Measurements from ENCODE around the gene NEK9.
"Not testable (repeated sequence)": the region's sequence is repeated elsewhere in the genome, so short reads cannot be mapped to it uniquely, and the experiment has no call there.

The NEK9 gene

GRCh38 chr14:75098682-75099081, 28.2 kb downstream of the NEK9 start:
- DNase-seq = no peak

DNA sequence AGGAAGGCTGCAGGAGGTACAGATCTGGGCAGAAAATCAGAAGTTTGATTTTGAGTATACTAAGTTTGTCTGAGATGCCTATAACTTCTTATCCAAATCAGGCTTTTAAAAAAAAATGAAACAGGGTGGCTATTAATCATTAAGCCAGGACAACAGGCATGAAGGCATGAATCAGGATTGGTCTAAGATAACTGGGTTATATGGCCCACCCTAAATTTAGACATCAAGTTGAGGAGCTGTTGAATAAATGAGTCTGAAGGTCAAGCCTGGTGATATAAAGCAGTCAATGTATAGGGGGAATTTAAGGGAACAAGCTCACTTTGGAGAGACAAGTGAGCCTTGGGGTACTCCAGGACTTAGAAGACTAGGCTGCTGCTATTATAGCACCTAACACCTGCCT, 28.6 kb downstream of the NEK9 start:
- no peak for DNase-seq

DNA sequence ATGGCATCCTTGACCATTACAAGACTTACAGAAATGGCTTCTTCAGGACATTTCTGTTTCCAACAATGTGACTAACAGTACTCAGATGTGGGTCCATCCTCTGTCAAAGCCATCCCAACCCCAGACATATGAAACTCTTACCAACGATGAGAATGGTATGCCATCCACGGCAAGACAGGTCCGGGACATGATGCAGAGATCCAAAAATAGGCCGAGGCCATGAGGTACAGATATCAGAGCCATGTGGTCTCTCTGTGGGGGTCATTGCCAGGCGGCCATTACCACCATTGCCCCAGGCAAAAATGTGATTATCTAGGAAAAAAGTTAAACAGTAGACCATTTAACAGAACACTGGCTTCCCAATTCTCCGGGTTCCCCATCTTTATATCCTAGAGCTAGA, 29.9 kb downstream of the NEK9 start:
- no peak for DNase-seq

- DNase-seq = no peak
Measured at GRCh38 chr14:75095690-75096089, 31.2 kb downstream of the NEK9 start.

- DNase-seq = peak; percentile 71
Measured at GRCh38 chr14:75094896-75095295, 32.0 kb downstream of the NEK9 start.

DNA sequence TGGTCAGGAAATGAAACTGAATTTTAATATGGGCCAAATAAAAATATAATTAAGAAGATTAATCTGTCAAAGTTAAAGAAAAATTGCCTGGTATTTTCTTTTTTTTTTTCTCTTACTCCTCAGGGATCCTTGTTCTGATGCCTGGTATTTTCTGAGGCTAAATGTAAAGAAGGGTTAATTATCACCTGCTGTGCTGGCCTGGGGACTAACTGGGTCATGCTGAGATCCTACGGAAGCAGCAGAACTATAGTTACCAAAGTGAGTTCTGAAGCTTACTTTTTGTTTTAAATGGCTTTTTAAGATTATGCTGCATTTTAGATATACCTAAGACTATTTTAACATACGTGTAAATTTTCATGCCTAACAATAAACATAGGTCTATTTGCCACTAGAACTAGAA, 34.1 kb downstream of the NEK9 start:
- no peak for DNase-seq

DNA sequence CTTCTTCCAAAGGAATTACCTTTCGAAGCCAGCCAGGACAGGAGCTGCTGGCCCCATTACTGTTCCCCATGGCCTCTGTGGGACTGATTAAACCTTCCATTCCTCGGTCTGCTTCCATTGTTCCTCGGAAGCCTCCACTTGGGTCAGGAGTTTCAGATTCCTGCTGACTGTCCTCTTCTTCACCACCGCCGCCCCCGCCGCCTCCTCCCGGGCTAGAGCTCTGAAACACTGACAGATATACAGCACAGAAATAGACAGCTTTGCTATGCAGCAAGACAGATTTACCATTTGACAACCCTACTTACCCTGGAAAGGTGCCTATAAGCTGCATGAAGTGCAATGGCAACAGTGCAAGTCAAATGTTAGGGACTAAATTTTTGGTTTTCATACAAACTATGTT, 35.6 kb downstream of the NEK9 start:
- DNase-seq = no peak

GRCh38 chr14:75090353-75090752, 36.5 kb downstream of the NEK9 start:
- peak; percentile 44 for DNase-seq

- DNase-seq = peak; percentile 56
Measured at GRCh38 chr14:75088566-75089373, 38.1 kb downstream of the NEK9 start.

DNA sequence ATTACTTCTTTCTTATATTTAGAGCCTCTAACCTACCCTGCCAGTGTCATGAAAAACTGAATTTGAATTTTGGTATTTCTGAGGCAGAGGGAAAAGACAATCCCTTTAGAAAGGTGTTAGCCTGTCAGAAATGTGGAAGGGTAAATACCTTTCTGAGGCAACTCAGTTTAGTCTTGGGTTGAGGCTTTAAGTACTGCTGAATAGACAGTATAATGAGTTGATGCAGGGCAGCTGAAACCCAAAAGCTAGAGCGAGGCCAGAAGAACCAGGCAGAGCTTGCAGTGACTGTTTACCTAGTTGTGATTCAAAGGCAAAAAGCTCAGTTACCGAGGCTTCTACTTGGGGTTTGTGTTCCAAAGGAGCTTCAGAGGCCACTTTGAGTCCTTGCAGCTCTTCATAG, 38.7 kb downstream of the NEK9 start:
- DNase-seq = no peak

- no peak for DNase-seq
Measured at GRCh38 chr14:75084513-75084912, 42.3 kb downstream of the NEK9 start.

GRCh38 chr14:75083271-75083670, 43.6 kb downstream of the NEK9 start:
- no peak for DNase-seq

DNA sequence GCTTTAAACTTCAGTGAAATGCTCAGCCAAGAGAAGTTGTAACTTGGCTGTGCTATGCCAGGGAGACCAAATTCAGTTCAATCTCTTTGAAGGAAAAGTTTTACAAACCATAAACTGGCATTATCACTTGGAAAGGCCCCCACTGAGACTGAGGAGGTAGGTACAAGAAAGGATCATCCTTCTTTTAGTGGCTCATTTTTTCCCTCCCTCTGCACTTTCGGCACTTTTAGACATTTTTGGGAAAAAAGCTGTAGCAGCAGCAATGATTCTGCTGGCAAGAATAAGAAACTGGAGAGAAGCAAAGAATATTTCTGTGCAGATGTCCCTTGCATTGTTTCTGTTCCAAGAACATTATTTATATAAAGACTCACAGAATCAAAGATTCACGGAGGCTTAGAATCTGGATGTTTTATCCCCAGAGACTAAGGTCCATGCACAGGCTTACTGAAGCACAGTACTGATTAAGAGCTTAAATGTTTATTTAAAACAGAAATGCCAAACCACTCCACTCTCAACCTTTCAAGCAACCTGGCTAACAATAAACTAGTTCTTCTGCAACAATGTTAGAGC, 45.1 kb downstream of the NEK9 start:
- no peak for DNase-seq

- DNase-seq = no peak
Measured at GRCh38 chr14:75079521-75079920, 47.3 kb downstream of the NEK9 start.

DNA sequence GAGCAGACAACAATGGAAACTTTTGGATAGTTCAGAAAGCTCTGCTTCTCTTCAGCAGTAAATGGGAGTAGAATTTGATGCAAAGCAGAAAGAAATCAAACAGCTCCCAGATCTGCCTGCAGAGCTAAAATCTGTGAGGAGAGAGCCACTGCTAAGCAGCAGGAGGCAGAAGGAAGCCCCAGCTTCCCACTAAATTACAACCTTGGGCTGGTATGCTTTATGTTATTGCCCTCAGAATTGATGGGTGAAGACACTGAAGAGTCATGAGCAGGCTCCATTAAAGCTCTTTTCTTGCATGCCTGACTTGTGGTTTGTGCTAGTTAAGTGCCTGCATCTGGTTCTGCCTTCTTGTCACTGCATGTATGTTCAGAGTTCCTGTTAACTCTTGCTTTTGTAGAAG, 49.1 kb downstream of the NEK9 start:
- DNase-seq = no peak

DNA sequence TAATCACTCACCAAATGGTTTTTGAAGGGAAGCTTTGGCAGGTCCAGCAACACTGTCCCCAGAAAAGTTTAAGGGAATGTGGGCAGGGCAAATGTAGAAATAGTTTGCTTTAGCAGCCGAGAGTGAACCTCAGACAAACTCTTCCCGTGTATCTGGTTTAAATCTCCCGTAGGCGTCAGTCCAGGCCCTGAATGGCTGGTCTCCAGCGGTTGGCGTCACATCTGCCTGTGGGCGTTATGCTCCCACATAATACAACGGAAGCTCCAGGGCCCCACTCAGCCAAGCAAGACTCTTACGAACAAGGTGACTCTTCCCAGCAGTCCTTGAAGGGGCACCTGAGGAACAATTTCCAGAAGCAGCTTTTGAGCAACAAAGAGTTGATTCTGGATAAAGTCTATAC, 56.5 kb downstream of the NEK9 start:
- DNase-seq = no peak

DNA sequence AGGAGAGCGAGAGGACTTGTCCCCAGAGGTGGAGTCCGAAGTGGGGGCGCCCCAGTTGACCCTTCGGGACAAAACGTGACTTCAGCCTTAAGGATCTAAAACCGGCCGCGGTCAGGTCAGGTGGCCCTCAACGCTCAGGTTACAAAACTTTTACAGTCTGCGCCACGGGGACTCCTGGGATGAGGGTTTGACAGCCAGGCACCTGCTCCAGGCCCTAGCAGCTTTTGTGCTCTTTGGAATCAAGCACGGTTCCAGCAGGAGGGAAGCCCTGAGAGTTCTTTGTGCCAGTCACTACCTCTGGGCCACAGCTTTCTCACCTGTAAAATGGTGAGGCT, 57.1 kb downstream of the NEK9 start:
- no peak for DNase-seq

DNA sequence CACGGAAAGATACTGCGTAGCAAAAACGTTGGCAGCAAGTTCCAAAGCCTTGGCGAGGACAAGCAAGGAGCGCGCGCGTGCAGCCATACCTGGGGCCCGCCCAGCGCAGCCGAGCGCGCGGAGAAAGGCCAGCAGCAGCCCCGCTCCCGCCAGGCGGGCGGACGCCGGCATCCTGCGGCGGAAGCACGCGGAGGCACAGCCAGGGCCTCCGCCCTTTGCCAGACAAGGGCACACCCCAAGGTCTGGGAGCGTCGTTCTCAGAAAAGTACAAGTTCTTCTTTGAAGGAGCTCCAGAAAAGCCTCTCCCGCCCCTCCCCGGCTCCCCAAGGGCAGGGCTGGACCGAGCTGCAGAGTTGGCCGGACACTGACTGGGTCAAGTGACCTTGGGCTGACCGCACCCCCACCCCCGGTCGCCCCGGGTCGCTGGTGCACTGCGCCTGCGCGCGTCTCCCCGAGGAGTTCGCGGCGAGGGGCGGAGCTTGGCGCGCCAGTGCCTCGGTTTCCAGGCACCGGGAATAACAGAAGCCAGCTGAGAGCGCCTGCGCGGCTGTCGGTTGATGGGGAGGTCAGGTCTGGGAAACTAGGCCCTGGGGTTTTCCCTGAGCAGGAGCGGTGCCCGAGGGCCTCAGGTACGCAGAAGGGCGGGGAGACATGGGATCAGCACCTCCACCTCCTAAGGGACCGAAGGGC, 57.6 kb downstream of the NEK9 start, which contains the start of gene ZC2HC1C:
Gene ZC2HC1C (plus strand): TSS at position 521 of the 690 bp plus-strand sequence. CDS start 933 bp downstream, outside the sequence.
- DNase-seq = peak; percentile 80

DNA sequence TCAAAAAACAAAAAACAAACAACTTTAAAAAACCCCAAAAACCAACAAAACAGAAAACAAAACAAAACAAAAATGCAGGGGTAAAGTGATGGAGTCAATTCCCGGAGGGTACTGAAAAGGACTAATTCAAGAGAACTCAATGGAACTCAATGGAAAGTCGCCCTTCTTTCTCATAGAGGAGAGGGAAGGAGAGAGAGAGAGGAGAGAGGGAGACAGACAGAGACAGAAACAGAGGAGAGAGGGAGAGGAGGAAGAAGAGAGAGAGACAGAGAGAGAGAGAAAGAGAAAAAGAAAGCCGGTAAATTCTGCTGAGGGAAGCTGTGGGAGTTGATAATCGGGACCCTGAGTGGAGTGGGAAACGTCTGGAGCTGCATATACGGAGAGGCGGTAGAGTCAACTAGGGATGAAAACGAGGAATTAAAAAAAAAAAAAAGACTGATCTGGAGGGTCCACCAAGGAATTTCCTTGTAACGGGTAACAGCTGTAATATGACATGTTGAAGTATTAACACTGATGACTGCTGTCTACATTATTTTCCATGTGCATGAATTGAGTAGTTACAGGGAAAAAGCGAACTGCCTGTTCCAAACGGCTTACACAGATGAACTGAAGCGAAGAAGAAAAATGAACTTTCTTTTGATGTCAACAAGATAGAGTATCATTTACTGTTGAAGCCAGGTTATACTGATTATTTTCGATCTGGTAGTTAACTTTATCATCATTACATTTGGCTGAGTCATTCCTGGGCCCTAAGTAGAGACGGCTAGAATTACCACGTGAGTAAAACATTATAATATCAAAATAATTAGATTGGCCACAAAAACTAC, 58.3 kb downstream of the NEK9 start:
- no peak for DNase-seq

- DNase-seq = not testable (repeated sequence)
Measured at GRCh38 chr14:75067765-75068164, 59.1 kb downstream of the NEK9 start.

DNA sequence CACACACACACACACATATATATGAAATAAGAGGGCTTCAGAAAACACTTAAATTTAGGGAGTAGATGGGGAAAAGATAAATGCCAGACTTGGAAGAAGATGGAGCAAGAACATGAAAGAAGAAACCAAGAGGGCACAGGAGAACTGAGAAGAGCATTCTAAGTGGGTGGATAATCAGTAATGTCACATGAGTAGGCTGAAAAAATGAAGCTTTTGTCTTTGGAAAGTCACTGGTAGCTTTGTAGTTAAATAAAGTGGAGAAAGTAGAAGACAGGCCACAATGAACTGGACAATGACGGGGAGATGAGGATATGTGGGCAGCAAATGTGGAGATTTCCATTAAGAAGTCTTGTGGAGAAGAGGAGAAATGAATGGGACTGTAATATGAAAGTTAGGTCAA, 59.6 kb downstream of the NEK9 start:
- no peak for DNase-seq

- DNase-seq = no peak
Measured at GRCh38 chr14:75066691-75067090, 60.2 kb downstream of the NEK9 start.

DNA sequence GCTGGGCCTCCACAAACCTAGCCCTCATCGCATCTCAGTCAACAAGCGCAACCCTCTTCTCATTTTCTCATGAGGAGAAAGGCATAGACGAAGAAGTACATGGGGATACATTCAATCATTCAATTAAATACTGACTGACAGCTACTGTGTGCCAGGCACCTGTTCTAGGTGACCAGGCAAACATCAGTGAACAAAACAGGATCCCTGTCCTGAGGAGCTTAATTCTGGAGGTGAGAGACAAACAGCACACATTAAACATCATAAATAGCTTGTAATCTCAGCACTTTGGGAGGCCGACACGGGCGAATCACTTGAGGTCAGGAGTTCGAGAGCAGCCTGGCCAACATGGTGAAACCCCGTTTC, 62.7 kb downstream of the NEK9 start:
- DNase-seq = no peak
